ENCODE data around the gene RBMS1. TPM values are rescaled to one million over a fixed set of nuclear protein-coding genes. Genes with fewer than 3 reads are reported as not detected.

RBMS1 gene
- total RNA-seq, 1 experiment from 2014 or later: 77.5 TPM

GRCh38 chr2:160249876-160250275, 243.7 kb downstream of the RBMS1 start:
- Histone ChIP-seq H3K79me2 (ENCODE audit: insufficient read depth, low read length) (no peaks in the 10 kb centered on the region), H2BK20ac (ENCODE audit: low read depth, low read length, poor library complexity, severe bottlenecking) (no peak overlapping the region), H3K27me3 (ENCODE audit: insufficient read depth, low read length) (no peaks in the 10 kb centered on the region), H3K14ac (ENCODE audit: insufficient read depth, low read length) (no peak overlapping the region), H2BK15ac (ENCODE audit: low read depth, low read length) (no peak overlapping the region), H2AFZ (ENCODE audit: low read length) (no peak overlapping the region), H2BK5ac (ENCODE audit: insufficient read length, low read length) (no peak overlapping the region), H3K56ac (ENCODE audit: insufficient read length, low read depth, low read length) (no peak overlapping the region), H3K27ac (ENCODE audit: insufficient read length, low read depth, low read length) (no peak overlapping the region), H3K79me1 (ENCODE audit: insufficient read depth, low read depth, low read length, poor library complexity, severe bottlenecking) (no peaks in the 10 kb centered on the region), H4K5ac (ENCODE audit: insufficient read length, low read depth, low read length) (no peak overlapping the region), H2AK5ac (ENCODE audit: insufficient read length, low read length) (no peak overlapping the region), H4K8ac (replicated peaks; ENCODE audit: insufficient read length, low read depth, low read length) (no peak overlapping the region), H3K4me2 (ENCODE audit: insufficient read depth, insufficient read length, low read length) (no peak overlapping the region), H3K4me1 (ENCODE audit: insufficient read depth, low read length) (no peaks in the 10 kb centered on the region), H3K18ac (ENCODE audit: insufficient read length, low read depth, low read length) (no peak overlapping the region), H4K20me1 (ENCODE audit: control insufficient read depth, insufficient read depth, insufficient read length) (no peaks in the 10 kb centered on the region), H2BK120ac (ENCODE audit: low read depth, low read length, poor library complexity, severe bottlenecking) (no peak overlapping the region), H3K9ac (ENCODE audit: extremely low read depth, insufficient read length, low read length) (no peak overlapping the region), H3K9me3 (ENCODE audit: control insufficient read depth, low read depth, low read length) (no peaks in the 10 kb centered on the region), H4K91ac (ENCODE audit: insufficient read length, low read depth, low read length) (no peak overlapping the region), H2BK12ac (ENCODE audit: insufficient read length, low read depth, low read length) (no peak overlapping the region), H3K23me2 (ENCODE audit: insufficient read length, low read depth, low read length, poor library complexity, severe bottlenecking) (no peaks in the 10 kb centered on the region), H3K23ac (ENCODE audit: insufficient read length, low read depth, low read length) (no peak overlapping the region), H3K4ac (ENCODE audit: low read depth, low read length) (no peak overlapping the region), H3T11ph (ENCODE audit: low read length) (no peak overlapping the region)
- Mint-ChIP-seq H3K4me1 (no peaks in the 10 kb centered on the region), H3K9me3 (no peaks in the 10 kb centered on the region), H3K27ac (no peak overlapping the region), H3K27me3 (ENCODE audit: low read depth) (no peaks in the 10 kb centered on the region; the same call in 1 of the 2 replicates), H3K4me3 (no peak overlapping the region), H3K36me3 (ENCODE audit: insufficient read depth in 1 of 3, low read depth in 3 of 3) (no peaks in the 10 kb centered on the region)
- no peak for DNase-seq
- TF ChIP-seq CTCF (conservative IDR thresholded peaks at IDR 0.05): no peak
- no CpG with 5 or more reads among the region's 1 CpG for WGBS (ENCODE audit: extremely low coverage, insufficient read length, low lambda C conversion rate)

All from H9 (cell line).